ENCODE results near the gene CEACAM4.
A peak's percentile ranks its signal among the peaks of the same experiment; 100 is the strongest.
"Not testable (repeated sequence)": the region's sequence is repeated elsewhere in the genome, so short reads cannot be mapped to it uniquely, and the experiment has no call there.

CEACAM4 gene

GRCh38 chr19:41586064-41586463 lies 40.8 kb downstream of the CEACAM4 start:
- DNase-seq (ENCODE audit: low read depth in 2 of 2), result no peak

GRCh38 chr19:41584931-41585330 lies 41.9 kb downstream of the CEACAM4 start:
- DNase-seq (ENCODE audit: low read depth in 2 of 2), result no peak

GRCh38 chr19:41584260-41584810 lies 42.5 kb downstream of the CEACAM4 start:
- no peak for DNase-seq (ENCODE audit: low read depth in 2 of 2)

- not testable (repeated sequence) for DNase-seq (ENCODE audit: low read depth in 2 of 2)
Observed at GRCh38 chr19:41582577-41583182, 44.2 kb downstream of the CEACAM4 start.

GRCh38 chr19:41581068-41581467 lies 45.8 kb downstream of the CEACAM4 start:
- not testable (repeated sequence) for DNase-seq (ENCODE audit: low read depth in 2 of 2)

- DNase-seq (ENCODE audit: low read depth in 2 of 2), result no peak
Observed at GRCh38 chr19:41578886-41579285, 48.0 kb downstream of the CEACAM4 start.

GRCh38 chr19:41577833-41578232 lies 49.0 kb downstream of the CEACAM4 start:
- DNase-seq (ENCODE audit: low read depth in 2 of 2), result no peak

GRCh38 chr19:41577144-41577830 lies 49.6 kb downstream of the CEACAM4 start:
- no peak for DNase-seq (ENCODE audit: low read depth in 2 of 2)

GRCh38 chr19:41575998-41576397 lies 50.9 kb downstream of the CEACAM4 start, which contains the start of gene CEACAM21:
CEACAM21 (plus strand) TSS chr19:41576166; CDS start chr19:41576275, 109 bp downstream.
- no peak for DNase-seq (ENCODE audit: low read depth in 2 of 2)

- peak; percentile 62 to 73 for DNase-seq (ENCODE audit: low read depth in 2 of 2)
Observed at GRCh38 chr19:41570639-41571112, 56.2 kb downstream of the CEACAM4 start.

GRCh38 chr19:41570179-41570578 lies 56.7 kb downstream of the CEACAM4 start:
- DNase-seq (ENCODE audit: low read depth in 2 of 2), result no peak

- DNase-seq (ENCODE audit: low read depth in 2 of 2), result no peak
Observed at GRCh38 chr19:41569481-41570150, 57.3 kb downstream of the CEACAM4 start.

Data from stimulated activated CD8-positive, alpha-beta memory T cell treated with anti-CD3 and anti-CD28 coated beads, Interleukin-2, amount 100 ng/mL, for 1 hour (primary cell).